HG03103 (cell line): Measurements from ENCODE around the gene TNC.

ENCODE experiments used
- ATAC-seq: cut with Tn5 transposase; IDR thresholded peaks from one replicate; pipeline ENCODE4 v1.9.1; 2021; ENCODE audit warnings: low read depth; ENCODE audit not compliant: unreplicated experiment

The TNC gene

GRCh38 chr9:115058175-115058574 is 59.8 kb downstream of the TNC start:
- no peak for ATAC-seq

- no peak for ATAC-seq
These were observed 60.4 kb downstream of the TNC start for GRCh38 chr9:115057559-115057958.

DNA sequence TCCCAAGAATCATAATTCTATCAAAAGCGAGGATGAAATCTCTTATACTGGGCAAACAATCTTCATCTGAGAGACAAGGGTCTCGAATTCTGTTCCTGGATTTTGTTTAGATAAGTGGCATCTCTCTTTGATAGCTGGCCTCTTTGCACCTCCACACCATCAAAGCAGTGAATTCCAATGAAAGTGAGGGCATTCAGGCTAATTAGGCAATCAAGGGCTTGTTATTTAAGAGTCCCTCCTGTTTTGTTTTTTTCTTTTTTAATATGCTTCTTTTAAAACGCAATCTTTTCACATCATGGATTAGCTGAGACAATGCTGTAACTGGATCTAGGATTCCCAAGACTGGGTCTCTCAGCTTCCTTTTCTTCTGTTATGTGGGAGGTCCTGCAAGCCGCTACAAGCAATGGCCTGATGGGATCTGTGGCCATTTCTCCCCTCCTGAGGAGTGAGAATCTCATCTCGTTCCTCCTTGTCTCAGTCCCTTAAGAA is 67.9 kb downstream of the TNC start:
- no peak for ATAC-seq

DNA sequence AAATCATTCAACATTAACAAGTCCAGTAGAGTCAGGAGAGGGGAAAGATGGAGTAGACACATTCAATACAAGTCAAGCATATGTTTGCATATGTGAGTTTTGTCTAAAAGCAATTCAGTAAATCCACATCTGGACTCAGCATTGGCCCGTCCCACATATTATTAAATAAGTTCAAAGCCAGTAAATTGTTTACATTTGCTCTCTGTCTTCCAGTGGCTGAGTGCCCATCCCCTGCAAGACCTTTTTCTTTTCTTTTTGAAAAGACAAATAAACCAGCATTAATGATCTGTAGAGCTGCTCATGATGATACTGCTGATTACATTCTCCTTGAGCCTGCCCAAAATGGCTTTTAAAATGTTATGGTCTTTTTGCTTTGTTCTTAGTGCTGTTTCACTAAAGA is 71.1 kb downstream of the TNC start:
- no peak for ATAC-seq

DNA sequence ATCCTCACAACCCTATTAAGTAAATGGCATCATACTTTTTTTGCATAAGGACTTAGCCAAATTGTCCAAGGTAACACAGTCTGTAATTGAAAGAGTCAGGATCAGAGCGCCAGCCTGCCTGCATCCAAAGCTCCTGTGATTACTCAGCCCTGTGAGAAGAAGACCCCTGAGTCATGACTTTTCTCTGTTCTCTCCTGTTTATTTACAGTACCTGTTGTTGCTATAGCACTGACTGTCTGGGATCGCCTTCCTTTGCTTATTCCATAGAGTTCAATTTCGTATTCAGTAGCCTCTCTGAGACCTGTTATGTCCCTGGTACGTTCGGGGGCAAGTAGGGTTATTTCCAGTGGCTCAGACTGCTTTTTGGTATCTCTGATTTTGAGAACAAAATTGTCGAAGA is 71.8 kb downstream of the TNC start:
- no peak for ATAC-seq

DNA sequence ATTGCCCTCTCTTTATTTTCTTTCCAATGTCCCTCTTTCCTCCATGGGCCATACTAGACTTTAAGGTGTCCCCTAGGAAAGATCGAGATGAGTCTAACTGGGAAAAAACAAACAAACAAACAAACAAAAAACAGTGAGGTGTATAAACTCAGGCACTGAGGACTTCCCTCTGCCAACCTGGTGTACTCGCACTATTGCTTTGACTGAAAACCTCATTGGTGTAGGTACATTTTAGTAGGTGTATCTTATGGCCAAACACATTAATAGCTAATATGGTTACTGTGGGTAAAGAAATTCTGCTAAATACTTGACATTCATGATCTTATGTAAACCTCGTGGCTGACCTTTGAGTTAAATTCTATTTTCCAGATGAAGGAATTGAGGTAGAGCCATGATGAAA is 74.3 kb downstream of the TNC start:
- ATAC-seq, result no peak

DNA sequence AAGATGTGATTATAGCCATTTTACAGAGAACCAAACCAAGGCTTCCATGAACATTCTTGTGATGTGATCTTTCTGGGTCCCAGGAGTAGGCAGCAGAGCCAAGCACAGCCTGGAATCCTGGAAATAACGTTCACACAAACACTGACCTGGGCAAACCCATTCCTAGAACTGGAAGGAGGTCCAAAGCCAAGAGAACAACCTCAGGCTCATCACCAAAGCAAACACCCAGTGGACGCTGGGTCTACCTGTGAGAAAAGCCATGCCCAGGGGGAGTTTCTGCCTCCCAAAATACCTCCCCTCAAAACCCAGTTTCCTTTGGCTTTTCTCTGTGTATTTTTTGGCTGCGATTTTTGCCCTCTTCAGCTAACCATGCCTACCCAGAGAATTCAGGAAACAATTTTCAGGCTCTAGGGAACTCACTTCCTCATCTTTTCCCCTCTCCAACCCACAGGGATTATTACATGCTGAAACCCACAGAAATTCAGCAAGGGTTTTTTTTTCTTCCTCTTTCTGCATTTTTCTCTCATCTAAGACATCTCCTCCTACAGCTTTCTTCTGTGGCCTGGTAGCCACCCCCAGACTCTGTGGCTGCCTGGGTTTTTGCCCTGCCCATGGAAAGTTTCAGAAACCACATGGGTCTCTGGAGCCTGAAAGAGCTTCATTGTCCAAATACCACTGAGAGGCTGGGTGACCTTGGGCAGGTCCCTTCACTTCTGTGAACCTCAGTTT is 75.0 kb downstream of the TNC start:
- peak; percentile 72 for ATAC-seq

DNA sequence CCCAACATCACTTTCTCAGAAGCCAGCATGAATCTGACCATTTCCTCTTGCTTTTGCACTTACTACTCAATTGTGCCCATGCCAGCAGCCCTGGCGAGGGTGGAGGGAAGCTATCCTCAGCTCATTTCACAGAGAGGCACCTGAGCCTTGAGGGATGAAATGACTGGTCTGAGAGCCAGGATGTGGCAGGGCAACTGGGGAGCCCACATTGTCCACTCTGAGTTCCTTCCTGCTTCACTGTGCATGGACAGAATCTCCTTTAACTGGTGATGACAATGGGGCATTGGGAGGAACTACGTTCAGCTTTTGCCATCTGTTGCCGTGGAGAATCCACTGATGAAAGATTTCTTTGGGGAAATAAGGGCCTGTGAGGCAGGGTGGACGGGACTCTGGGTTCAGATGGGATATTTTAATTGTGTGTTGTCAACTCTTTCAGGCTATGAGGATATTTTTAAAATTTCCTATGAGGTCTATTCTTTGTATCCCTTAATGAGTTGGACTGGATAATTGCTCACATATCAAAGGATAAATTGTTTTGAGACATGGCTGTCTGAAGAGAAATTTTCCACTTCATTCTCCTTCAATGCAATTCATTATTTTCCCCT is 78.3 kb downstream of the TNC start:
- no peak for ATAC-seq

GRCh38 chr9:115038178-115038577 is 79.8 kb downstream of the TNC start:
- ATAC-seq, result no peak

DNA sequence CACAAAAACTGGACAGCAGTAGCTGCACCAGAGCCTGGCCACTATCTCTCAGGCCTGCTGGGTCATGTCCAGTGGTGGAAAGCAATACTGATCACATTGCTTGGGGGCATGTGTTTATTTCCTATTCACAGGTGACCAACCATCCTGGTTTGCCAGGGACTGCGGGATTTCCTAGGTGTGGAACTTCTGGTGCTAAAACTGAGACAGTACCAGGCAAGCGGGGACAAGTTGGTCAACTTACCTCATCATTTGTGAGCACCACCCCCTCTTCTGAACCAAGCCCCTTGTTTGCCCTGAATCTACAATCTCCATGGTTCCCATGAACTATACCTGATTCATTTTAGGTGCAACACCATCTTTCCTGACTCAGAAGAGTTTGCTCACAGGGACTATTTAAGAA is 81.3 kb downstream of the TNC start:
- ATAC-seq, result no peak

DNA sequence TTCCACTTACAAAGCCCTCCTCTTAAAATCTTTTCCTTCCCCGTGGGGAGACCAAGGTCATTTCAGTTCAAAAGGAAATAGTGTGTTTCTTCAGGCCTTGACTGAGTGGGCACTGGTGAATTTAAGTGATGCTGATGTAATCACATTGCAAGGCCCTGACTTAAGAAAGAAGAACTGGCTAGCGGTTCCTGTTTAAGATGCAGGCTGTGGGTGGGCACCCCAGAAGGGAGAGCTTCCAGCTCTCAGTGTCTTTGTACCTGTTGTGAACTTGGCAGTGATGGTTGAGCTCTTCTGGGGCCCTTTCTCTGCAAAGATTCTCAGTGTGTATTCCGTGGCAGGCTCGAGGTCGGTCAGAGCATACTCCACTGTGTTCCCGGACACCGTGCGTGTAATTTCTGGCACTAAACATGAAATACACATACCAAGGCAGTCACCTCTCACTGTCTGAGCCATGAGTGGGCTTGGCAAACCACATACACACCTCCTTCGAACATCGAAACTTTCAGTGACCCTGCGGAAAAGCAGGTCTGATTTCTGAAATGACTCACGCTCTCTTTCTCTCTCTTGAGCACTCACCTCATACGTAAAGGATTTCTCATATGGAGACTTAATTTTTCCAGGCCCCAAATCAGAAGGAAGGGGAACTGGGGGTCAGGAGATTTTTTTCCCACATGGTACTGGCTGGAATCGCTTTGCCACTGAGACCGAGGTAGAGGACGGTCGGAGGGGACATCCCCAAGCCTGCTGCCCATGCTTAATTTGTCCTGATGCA is 81.9 kb downstream of the TNC start:
- ATAC-seq, result peak; percentile 84

- ATAC-seq, result no peak
These were observed 83.2 kb downstream of the TNC start for GRCh38 chr9:115034801-115035200.

DNA sequence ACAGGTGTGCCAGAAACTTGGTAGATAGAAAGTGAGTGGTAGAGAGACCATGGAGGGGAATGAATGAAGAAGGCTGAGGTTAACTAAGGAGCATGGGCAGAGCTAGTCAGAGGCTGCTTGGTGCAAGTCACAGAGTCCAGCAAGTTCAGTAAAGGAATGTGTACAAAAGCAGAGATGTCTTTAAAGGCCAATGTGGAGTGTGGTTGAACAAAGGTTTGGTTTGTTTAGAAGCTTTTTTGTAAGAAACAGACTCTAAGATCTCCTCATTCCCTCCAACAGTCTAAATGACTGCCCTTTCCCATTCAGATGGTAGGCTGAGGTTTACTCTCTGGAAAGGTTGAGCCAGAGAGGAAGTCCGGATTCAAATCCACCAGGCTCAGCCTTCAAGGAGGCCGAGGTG is 84.2 kb downstream of the TNC start:
- ATAC-seq, result no peak

- no peak for ATAC-seq
These were observed 85.7 kb downstream of the TNC start for GRCh38 chr9:115032296-115032695.

DNA sequence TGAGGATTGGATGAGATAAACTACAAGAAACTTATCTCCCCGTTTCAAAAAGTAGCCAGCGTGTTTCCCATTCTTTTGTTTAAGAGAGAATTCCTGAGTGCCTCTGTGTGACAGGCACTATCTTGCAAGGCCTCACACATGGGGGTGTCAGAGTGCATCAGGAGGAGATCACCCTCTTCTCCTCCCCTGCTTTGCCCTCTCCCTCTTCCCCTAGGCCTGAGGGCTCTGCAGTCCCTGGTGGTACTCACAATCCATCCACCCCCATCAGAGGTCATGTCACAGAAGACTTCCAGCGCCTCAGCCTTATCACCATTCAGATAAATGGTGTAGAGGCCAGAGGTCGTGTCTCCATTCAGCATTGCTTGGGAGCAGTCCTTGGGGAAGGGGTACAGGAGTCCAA is 88.0 kb downstream of the TNC start:
- ATAC-seq, result no peak

DNA sequence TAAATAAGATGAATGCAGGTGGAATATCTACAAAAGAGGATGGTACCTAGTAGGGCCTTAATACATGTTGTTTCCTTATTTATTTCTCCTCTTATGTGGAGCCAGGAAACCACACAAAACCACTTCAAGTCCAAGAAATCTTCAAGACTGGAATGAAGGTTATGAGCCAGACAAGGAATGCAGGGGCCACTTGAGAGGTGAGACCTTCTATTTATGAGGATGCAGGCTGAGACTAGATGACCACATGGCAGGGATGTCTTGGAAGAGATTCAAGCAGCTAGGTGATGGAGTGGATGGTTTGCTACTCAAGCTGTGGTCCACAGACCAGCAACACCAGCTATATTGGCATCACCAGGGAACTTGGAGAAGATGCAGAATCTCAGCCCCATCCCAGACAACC is 92.2 kb downstream of the TNC start:
- no peak for ATAC-seq

GRCh38 chr9:115024925-115025535 is 92.9 kb downstream of the TNC start:
- no peak for ATAC-seq

GRCh38 chr9:115022760-115023434 is 95.1 kb downstream of the TNC start:
- ATAC-seq, result no peak

DNA sequence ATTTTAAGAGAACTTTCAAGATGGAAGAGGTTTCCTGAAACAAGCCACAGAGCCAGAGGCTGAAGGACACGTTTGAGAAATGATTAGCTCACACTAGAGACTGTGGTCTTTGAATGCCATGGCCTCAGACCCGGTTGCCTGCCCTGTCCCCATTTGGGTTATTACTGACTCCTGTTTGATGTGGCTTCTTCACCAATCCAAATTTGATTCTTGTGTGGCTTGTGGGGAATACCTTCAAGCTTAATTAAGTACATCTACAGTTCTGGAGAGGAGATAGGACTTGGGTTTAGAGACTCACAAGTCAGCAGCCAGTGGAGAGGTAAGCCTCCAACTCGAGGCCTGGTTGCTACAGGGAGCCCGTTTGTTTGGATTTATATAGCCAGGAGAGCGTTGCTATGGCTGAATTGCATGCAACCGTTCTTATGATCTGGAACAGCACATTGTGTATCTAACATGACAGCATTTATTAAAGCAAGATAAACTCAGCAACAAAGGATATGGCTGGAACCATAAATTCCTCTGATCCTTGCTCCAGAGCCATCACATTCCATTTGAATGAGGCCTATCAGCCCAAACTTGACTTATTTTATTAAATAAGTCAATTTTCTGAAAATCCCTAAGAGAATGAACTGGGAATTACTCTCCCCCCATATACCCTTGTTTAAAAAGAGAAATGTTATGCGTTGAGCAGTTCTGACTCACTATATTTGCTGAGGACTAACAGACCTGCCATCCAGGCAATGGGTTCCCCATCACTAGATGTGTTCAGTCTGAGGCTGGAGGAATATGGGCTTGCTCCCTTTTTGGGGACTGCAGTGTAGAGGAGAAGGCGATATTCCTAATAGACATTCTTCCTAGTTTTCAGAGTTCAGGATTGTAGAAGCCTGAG is 99.2 kb downstream of the TNC start:
- ATAC-seq, result no peak

- ATAC-seq, result no peak
These were observed 101.6 kb downstream of the TNC start for GRCh38 chr9:115016344-115016743.
